DND-41 (cell line): ENCODE results near the gene NDUFV2.

Experiments used
- ATAC-seq: fragments of 200-7000 bp; cut with Tn5 transposase; 3 replicates; pipeline ENCODE4 v1.9.1; 2021; ENCODE audit warnings: low read depth; ENCODE audit not compliant: insufficient read depth
- DNase-seq: peaks from one replicate; pipeline ENCODE4 v3.0.0-alpha.2; 2020
- H2AFZ ChIP-seq: 2 replicates; pipeline ENCODE4 v1.6.0; 2012; ENCODE audit warnings: low read depth, low read length
- H3K27ac ChIP-seq: 2 replicates; pipeline ENCODE4 v1.5.1; 2012; ENCODE audit warnings: low read length, inconsistent platforms
- H3K27me3 ChIP-seq: fragments of 200-600 bp; sonication (generic); 2 replicates; pipeline ENCODE4 v1.6.0; 2012; ENCODE audit warnings: low read length, mild to moderate bottlenecking, inconsistent platforms; ENCODE audit not compliant: insufficient read depth, poor library complexity
- H3K36me3 ChIP-seq: 2 replicates; pipeline ENCODE4 v1.5.1; 2012; ENCODE audit warnings: low read length, inconsistent platforms; ENCODE audit not compliant: insufficient read depth
- H3K4me1 ChIP-seq: 2 replicates; pipeline ENCODE4 v1.5.1; 2012; ENCODE audit warnings: mild to moderate bottlenecking, low read length; ENCODE audit not compliant: insufficient read depth
- H3K4me2 ChIP-seq: 2 replicates; pipeline ENCODE4 v1.6.0; 2012; ENCODE audit warnings: mild to moderate bottlenecking, moderate library complexity, low read length, inconsistent platforms; ENCODE audit not compliant: insufficient read depth
- H3K4me3 ChIP-seq, 2 experiments: fragments of 200-600 bp in 1 of 2; shearing (Covaris generic) in 1 of 2; 2 replicates each; pipeline ENCODE4 v1.5.1; 2012 to 2016; ENCODE audit warnings: inconsistent platforms in 2 of 2, low read length in 2 of 2, mild to moderate bottlenecking in 2 of 2, low read depth in 1 of 2, moderate library complexity in 1 of 2
- H3K79me2 ChIP-seq: 2 replicates; pipeline ENCODE4 v1.6.0; 2012; ENCODE audit warnings: low read length, inconsistent platforms; ENCODE audit not compliant: insufficient read depth
- H3K9ac ChIP-seq: 2 replicates; pipeline ENCODE4 v1.6.0; 2012; ENCODE audit warnings: low read depth, mild to moderate bottlenecking, inconsistent platforms, low read length, moderate library complexity
- H3K9me3 ChIP-seq: 2 replicates; pipeline ENCODE4 v1.5.1; 2012; ENCODE audit warnings: low read length, moderate library complexity, mild to moderate bottlenecking, inconsistent platforms; ENCODE audit not compliant: insufficient read depth, severe bottlenecking
- H4K20me1 ChIP-seq: 2 replicates; pipeline ENCODE4 v1.6.0; 2012; ENCODE audit warnings: low read length; ENCODE audit not compliant: insufficient read depth
- EZH2 ChIP-seq: IDR thresholded peaks from 3 replicates; pipeline ENCODE4 v1.6.1; 2012; ENCODE audit warnings: borderline replicate concordance, low read depth, mild to moderate bottlenecking, moderate library complexity, low read length, inconsistent platforms; ENCODE audit not compliant: severe bottlenecking
- TF ChIP-seq, protein P1 (sequence below): IDR thresholded peaks from 2 replicates; pipeline ENCODE4 v1.5.1; 2012; ENCODE audit warnings: borderline replicate concordance, low read length, moderate library complexity, mild to moderate bottlenecking; ENCODE audit not compliant: poor library complexity, severe bottlenecking; ENCODE audit errors: extremely low read depth

NDUFV2 gene

DNA sequence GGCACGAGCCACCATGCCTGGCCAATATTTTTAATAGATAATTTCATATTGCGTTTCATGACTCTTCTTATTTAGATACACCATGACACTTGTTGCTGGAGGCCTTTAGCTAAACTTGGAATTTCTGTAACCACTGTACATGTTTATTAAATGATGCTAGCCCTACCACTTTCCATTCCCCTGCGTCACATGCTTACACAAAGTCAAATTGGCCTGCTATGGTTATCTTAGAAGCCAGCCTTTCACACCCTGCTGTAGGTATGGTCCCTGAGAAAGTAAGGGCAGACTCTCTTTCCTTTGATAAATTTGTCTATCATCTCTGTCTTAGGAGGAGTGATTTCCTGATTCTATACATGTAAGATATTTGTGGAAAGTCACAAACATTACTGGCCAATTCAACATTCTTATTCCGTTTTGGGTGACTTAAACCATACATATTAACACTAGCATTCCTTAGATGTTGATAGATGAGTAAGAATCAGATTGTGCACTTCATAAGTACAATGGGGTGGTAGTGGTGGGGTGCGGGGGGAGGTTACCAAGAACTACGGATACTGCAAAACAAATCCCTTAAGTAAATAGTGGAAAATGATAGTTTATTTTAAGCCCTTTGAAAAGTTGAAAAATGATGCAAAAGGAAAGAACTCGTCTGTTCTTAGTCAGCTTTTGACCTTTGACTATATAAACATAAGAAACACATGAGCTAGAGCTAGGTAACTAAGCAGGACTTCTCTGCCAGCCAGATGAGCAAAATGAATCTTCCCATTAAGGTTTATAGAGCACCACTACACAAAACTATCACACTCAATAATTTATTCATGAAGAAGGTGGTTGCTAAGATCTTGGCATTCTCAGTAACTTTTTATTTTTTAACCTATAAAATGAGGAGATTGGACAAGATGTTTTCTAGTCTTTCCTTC is 7.9 kb upstream of the NDUFV2 start:
- Histone ChIP-seq H3K9ac (no peak overlapping the region), H3K9me3 (no peaks in the 10 kb centered on the region), H3K36me3 (no peaks in the 10 kb centered on the region), H3K27ac (no peak overlapping the region), H4K20me1 (no peaks in the 10 kb centered on the region), H3K27me3 (no peaks in the 10 kb centered on the region), H3K79me2 (no peaks in the 10 kb centered on the region), H3K4me1 (peaks cover 8% of the 10 kb centered on the region; the same call in 1 of the 2 replicates), H3K4me2 (no peak overlapping the region), H3K4me3 (no peak overlapping the region), H2AFZ (no peak overlapping the region)
- DNase-seq (no peak), ATAC-seq (no peak)
- TF ChIP-seq, protein P1, sequence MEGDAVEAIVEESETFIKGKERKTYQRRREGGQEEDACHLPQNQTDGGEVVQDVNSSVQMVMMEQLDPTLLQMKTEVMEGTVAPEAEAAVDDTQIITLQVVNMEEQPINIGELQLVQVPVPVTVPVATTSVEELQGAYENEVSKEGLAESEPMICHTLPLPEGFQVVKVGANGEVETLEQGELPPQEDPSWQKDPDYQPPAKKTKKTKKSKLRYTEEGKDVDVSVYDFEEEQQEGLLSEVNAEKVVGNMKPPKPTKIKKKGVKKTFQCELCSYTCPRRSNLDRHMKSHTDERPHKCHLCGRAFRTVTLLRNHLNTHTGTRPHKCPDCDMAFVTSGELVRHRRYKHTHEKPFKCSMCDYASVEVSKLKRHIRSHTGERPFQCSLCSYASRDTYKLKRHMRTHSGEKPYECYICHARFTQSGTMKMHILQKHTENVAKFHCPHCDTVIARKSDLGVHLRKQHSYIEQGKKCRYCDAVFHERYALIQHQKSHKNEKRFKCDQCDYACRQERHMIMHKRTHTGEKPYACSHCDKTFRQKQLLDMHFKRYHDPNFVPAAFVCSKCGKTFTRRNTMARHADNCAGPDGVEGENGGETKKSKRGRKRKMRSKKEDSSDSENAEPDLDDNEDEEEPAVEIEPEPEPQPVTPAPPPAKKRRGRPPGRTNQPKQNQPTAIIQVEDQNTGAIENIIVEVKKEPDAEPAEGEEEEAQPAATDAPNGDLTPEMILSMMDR = no peak
- TF ChIP-seq EZH2 = no peak

DNA sequence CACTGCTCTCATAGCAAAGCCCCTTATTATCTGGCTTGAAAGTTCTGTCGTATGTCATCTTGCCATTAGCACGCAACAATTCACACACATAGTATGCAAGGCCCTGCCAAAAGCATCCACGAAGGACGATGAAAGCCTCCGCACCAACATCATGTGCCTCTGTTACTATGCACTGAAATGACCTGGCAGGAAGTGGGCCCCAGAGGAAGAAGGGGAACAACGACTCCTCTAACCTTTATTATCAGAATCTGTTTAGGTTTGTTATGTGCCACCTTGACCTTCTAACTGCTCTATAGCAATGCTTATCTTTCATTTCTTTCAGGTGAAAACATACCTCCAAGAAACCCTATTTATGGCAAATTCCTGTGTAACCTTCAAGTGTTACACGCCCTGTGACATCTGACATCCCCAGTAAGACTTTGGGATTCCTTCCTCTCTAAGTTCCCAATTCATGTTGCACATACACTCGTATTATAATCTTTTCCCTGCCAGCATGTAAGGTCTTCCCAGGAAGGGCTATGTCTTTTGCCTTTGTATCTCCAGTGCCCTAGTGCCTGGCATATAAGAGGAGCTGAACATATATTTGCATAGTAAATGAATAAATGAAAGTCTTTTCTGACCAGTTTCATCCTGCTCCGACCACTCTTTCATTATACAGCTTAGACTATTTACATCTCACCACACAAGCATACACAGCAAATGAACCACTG is 7.0 kb upstream of the NDUFV2 start:
- Histone ChIP-seq H3K9ac (no peak overlapping the region), H3K9me3 (no peaks in the 10 kb centered on the region), H3K4me3 (no peak overlapping the region), H3K4me2 (no peak overlapping the region), H4K20me1 (no peaks in the 10 kb centered on the region), H3K36me3 (no peaks in the 10 kb centered on the region), H3K27me3 (no peaks in the 10 kb centered on the region), H3K27ac (no peak overlapping the region), H2AFZ (peak overlapping the region; percentile 63), H3K79me2 (no peaks in the 10 kb centered on the region), H3K4me1 (peaks cover 8% of the 10 kb centered on the region; the same call in 1 of the 2 replicates)
- ATAC-seq (peak; percentile 76), DNase-seq (peak; percentile 38)
- TF ChIP-seq, protein P1 = no peak
- TF ChIP-seq EZH2 = no peak

DNA sequence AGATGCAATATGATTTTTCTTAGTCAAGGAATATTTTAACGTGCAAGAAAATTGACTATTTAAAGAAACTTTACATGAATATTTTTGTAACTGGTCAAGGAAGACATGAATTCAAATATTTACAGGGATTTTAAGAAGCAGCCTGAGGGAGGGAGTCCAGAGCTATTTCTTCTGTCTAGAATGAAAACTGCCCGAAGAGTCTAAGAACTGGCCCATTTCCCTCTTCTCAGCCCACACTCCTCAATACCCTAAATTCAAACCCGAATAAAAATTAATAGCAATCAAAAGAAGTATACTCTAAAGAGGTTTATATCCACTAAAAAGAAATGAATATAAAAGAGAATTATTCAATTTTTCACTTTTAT is 6.5 kb upstream of the NDUFV2 start:
- ATAC-seq = no peak
- H4K20me1 ChIP-seq = no peaks in the 10 kb centered on the region
- H3K4me2 ChIP-seq = no peak overlapping the region
- no peak overlapping the region for H3K27ac ChIP-seq
- H3K79me2 ChIP-seq = no peaks in the 10 kb centered on the region
- no peak overlapping the region for H2AFZ ChIP-seq
- H3K9me3 ChIP-seq = no peaks in the 10 kb centered on the region
- no peaks in the 10 kb centered on the region for H3K27me3 ChIP-seq
- H3K36me3 ChIP-seq = no peaks in the 10 kb centered on the region
- no peak overlapping the region for H3K9ac ChIP-seq
- no peak for TF ChIP-seq EZH2
- TF ChIP-seq, protein P1 = no peak
- no peak for DNase-seq
- H3K4me3 ChIP-seq = no peak overlapping the region
- peaks cover 8% of the 10 kb centered on the region; the same call in 1 of the 2 replicates for H3K4me1 ChIP-seq
